ENCODE data around the gene NPPA. TPM values are rescaled to one million over a fixed set of nuclear protein-coding genes. Genes with fewer than 3 reads are reported as not detected.

Gene NPPA
- total RNA-seq, 4 donors from 2014 or later = 0.53 to 4.2 (median 1.9) TPM; not detected in 1

- in situ Hi-C loops (cut with MboI; ENCODE audit: low sequenced_read_pairs in 4 of 4) (no loop called here), intact Hi-C loops (cut with DNase I; ENCODE audit: low total_unique reads) (no loop called here)
- H3K4me1 ChIP-seq = no peaks in the 10 kb centered on the region
- H3K9me3 ChIP-seq = no peaks in the 10 kb centered on the region
- ATAC-seq (no peak), DNase-seq (no peak)
- no peak overlapping the region for H3K4me3 ChIP-seq
- H3K27ac ChIP-seq = no peak overlapping the region
- TF ChIP-seq CTCF (IDR thresholded peaks at IDR 0.05 in 4 of 5, conservative IDR thresholded peaks at IDR 0.05 in 1 of 5) = no peak
- no peak for TF ChIP-seq POLR2A (IDR thresholded peaks at IDR 0.05)
- H3K36me3 ChIP-seq = no peaks in the 10 kb centered on the region
- peaks cover 32 to 42% (median 36%) of the 10 kb centered on the region in 3 donors for H3K27me3 ChIP-seq
Observed at GRCh38 chr1:11860587-11860986, 13.0 kb upstream of the NPPA start.

- H3K4me3 ChIP-seq = no peak overlapping the region
- no peaks in the 10 kb centered on the region for H3K4me1 ChIP-seq
- no peaks in the 10 kb centered on the region for H3K9me3 ChIP-seq
- peaks cover 32 to 42% (median 36%) of the 10 kb centered on the region in 3 donors for H3K27me3 ChIP-seq
- no peak for TF ChIP-seq POLR2A (IDR thresholded peaks at IDR 0.05)
- no peak for TF ChIP-seq CTCF (IDR thresholded peaks at IDR 0.05 in 4 of 5, conservative IDR thresholded peaks at IDR 0.05 in 1 of 5)
- in situ Hi-C loops (cut with MboI; ENCODE audit: low sequenced_read_pairs in 4 of 4) (no loop called here), intact Hi-C loops (cut with DNase I; ENCODE audit: low total_unique reads) (no loop called here)
- DNase-seq (no peak), ATAC-seq (no peak)
- H3K36me3 ChIP-seq = no peaks in the 10 kb centered on the region
- no peak overlapping the region for H3K27ac ChIP-seq
Observed at GRCh38 chr1:11860083-11860482, 12.5 kb upstream of the NPPA start.

- Histone ChIP-seq H3K36me3 (no peaks in the 10 kb centered on the region), H3K4me3 (no peak overlapping the region), H3K4me1 (no peaks in the 10 kb centered on the region), H3K27me3 (peaks cover 32 to 45% (median 36%) of the 10 kb centered on the region in 3 donors), H3K27ac (no peak overlapping the region), H3K9me3 (no peaks in the 10 kb centered on the region)
- peak in 1 of 2 donors; percentile 30 for DNase-seq
- ATAC-seq = no peak
- TF ChIP-seq POLR2A (IDR thresholded peaks at IDR 0.05) (no peak), CTCF (IDR thresholded peaks at IDR 0.05 in 4 of 5, conservative IDR thresholded peaks at IDR 0.05 in 1 of 5) (peak in 2 of 5 experiments; percentile 15 to 35)
- in situ Hi-C loops (cut with MboI; ENCODE audit: low sequenced_read_pairs in 4 of 4) = no loop called here
- intact Hi-C loops (cut with DNase I; ENCODE audit: low total_unique reads) = no loop called here
Observed at GRCh38 chr1:11858968-11859871, 11.6 kb upstream of the NPPA start.

- Histone ChIP-seq H3K9me3 (no peaks in the 10 kb centered on the region), H3K4me1 (no peaks in the 10 kb centered on the region), H3K27ac (no peak within 1 kb of the TSS), H3K4me3 (no peak within 1 kb of the TSS), H3K36me3 (no peaks in the 10 kb centered on the region), H3K27me3 (peaks cover 32 to 45% (median 36%) of the 10 kb centered on the region in 3 donors)
- ATAC-seq = no peak
- no peak for TF ChIP-seq POLR2A (IDR thresholded peaks at IDR 0.05)
- no peak for TF ChIP-seq CTCF (IDR thresholded peaks at IDR 0.05 in 4 of 5, conservative IDR thresholded peaks at IDR 0.05 in 1 of 5)
- in situ Hi-C loops (cut with MboI; ENCODE audit: low sequenced_read_pairs in 4 of 4) = no loop called here
- no peak for DNase-seq
- intact Hi-C loops (cut with DNase I; ENCODE audit: low total_unique reads) = no loop called here
Observed at GRCh38 chr1:11858613-11858967, 11.0 kb upstream of the NPPA start, which contains the start of gene NPPB. NPPB (minus strand) TSS chr1:11858945; CDS start chr1:11858833, 112 bp downstream.

Measured in gastrocnemius medialis (tissue), 4 donors.